ENCODE results near the gene TSPAN16.

TSPAN16 gene

GRCh38 chr19:11278670-11279069, 17.3 kb upstream of the TSPAN16 start:
- H3K4me3 ChIP-seq (ENCODE audit: control insufficient read depth, low read depth, low read length) = no peak overlapping the region
- DNase-seq (ENCODE audit: low read depth) = no peak
- TF ChIP-seq CTCF (IDR thresholded peaks at IDR 0.05; ENCODE audit: control insufficient read depth, insufficient read depth, low read depth, low read length, missing control alignments) = no peak

GRCh38 chr19:11279505-11280236, 16.3 kb upstream of the TSPAN16 start:
- no peak overlapping the region for H3K4me3 ChIP-seq (ENCODE audit: control insufficient read depth, low read depth, low read length)
- no peak for TF ChIP-seq CTCF (IDR thresholded peaks at IDR 0.05; ENCODE audit: control insufficient read depth, insufficient read depth, low read depth, low read length, missing control alignments)
- no peak for DNase-seq (ENCODE audit: low read depth)

- no peak overlapping the region for H3K4me3 ChIP-seq (ENCODE audit: control insufficient read depth, low read depth, low read length)
- TF ChIP-seq CTCF (IDR thresholded peaks at IDR 0.05; ENCODE audit: control insufficient read depth, insufficient read depth, low read depth, low read length, missing control alignments) = no peak
- no peak for DNase-seq (ENCODE audit: low read depth)
Observed at GRCh38 chr19:11281356-11282049, 14.5 kb upstream of the TSPAN16 start.

GRCh38 chr19:11284515-11284914, 11.4 kb upstream of the TSPAN16 start:
- DNase-seq (ENCODE audit: low read depth) = no peak
- no peak for TF ChIP-seq CTCF (IDR thresholded peaks at IDR 0.05; ENCODE audit: control insufficient read depth, insufficient read depth, low read depth, low read length, missing control alignments)
- no peak overlapping the region for H3K4me3 ChIP-seq (ENCODE audit: control insufficient read depth, low read depth, low read length)

- TF ChIP-seq CTCF (IDR thresholded peaks at IDR 0.05; ENCODE audit: control insufficient read depth, insufficient read depth, low read depth, low read length, missing control alignments) = peak; percentile 31
- H3K4me3 ChIP-seq (ENCODE audit: control insufficient read depth, low read depth, low read length) = no peak overlapping the region
- DNase-seq (ENCODE audit: low read depth) = no peak
Observed at GRCh38 chr19:11286312-11286974, 9.5 kb upstream of the TSPAN16 start.

- H3K4me3 ChIP-seq (ENCODE audit: control insufficient read depth, low read depth, low read length) = no peak overlapping the region
- no peak for DNase-seq (ENCODE audit: low read depth)
- peak; percentile 60 for TF ChIP-seq CTCF (IDR thresholded peaks at IDR 0.05; ENCODE audit: control insufficient read depth, insufficient read depth, low read depth, low read length, missing control alignments)
Observed at GRCh38 chr19:11288349-11288748, 7.6 kb upstream of the TSPAN16 start.

All from AG09309 (cell line).